ENCODE data around the gene FAM89A. TPM values are rescaled to one million over a fixed set of nuclear protein-coding genes. Genes with fewer than 3 reads are reported as not detected.
"Not testable (repeated sequence)": the region's sequence is repeated elsewhere in the genome, so short reads cannot be mapped to it uniquely, and the experiment has no call there.

The FAM89A gene
- total and polyA plus RNA-seq, 2 donors (not counting 1 experiment from before 2014, with no cell fraction given) = 3.2 to 6.1 TPM

DNA sequence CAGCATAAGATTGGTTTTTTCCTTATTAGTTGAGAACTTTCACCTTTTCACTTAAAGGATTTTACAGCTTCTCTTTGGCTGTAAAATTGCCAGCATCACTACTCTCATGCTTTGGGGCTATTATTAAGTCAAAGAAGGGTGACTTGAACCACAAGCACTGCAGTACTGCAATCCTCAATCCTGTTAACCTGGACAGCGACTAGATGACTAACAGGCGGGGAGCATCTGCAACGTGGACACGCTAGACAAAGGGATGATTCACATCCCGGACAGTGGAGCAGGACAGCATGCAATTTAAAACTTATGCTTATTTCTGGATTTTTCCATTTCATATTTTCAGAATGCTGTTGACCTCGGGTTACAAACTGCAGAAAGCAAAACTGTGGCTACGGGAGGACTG, 53.1 kb downstream of the FAM89A start:
- H3K27ac ChIP-seq (ENCODE audit: low read length in 2 of 2) = no peak overlapping the region
- no peaks in the 10 kb centered on the region for H3K27me3 ChIP-seq (replicated peaks in 1 of 4; ENCODE audit: control extremely low read depth in 1 of 4, control insufficient read depth in 3 of 4, insufficient read depth in 4 of 4, low read length in 3 of 4)
- DNase-seq (no peak), ATAC-seq (ENCODE audit: low read depth) (no peak)
- TF ChIP-seq EZH2 (IDR thresholded peaks at IDR 0.05; ENCODE audit: borderline replicate concordance, insufficient read depth, low read depth, low read length, poor library complexity, severe bottlenecking) = no peak
- TF ChIP-seq, protein P1, sequence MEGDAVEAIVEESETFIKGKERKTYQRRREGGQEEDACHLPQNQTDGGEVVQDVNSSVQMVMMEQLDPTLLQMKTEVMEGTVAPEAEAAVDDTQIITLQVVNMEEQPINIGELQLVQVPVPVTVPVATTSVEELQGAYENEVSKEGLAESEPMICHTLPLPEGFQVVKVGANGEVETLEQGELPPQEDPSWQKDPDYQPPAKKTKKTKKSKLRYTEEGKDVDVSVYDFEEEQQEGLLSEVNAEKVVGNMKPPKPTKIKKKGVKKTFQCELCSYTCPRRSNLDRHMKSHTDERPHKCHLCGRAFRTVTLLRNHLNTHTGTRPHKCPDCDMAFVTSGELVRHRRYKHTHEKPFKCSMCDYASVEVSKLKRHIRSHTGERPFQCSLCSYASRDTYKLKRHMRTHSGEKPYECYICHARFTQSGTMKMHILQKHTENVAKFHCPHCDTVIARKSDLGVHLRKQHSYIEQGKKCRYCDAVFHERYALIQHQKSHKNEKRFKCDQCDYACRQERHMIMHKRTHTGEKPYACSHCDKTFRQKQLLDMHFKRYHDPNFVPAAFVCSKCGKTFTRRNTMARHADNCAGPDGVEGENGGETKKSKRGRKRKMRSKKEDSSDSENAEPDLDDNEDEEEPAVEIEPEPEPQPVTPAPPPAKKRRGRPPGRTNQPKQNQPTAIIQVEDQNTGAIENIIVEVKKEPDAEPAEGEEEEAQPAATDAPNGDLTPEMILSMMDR (IDR thresholded peaks at IDR 0.05) = no peak
- no peak overlapping the region for H3K9ac ChIP-seq (ENCODE audit: low read length)
- H3K9me3 ChIP-seq (ENCODE audit: control extremely low read depth in 1 of 3, control insufficient read depth in 2 of 3, insufficient read depth in 1 of 3, low read length in 2 of 3) = no peaks in the 10 kb centered on the region
- H4K20me1 ChIP-seq (ENCODE audit: control insufficient read depth, insufficient read depth, low read length, poor library complexity, severe bottlenecking) = no peaks in the 10 kb centered on the region
- no peak overlapping the region for H3K4me2 ChIP-seq (replicated peaks; ENCODE audit: low read depth, low read length, poor library complexity, severe bottlenecking)
- H3K4me1 Mint-ChIP-seq = peaks cover 8% of the 10 kb centered on the region
- intact Hi-C loops (cut with micrococcal nuclease) = no loop called here
- no peak overlapping the region for H3K4me3 Mint-ChIP-seq
- H3K4me1 ChIP-seq (ENCODE audit: control insufficient read depth in 2 of 2, insufficient read depth in 2 of 2, low read length in 2 of 2) = peaks cover 0 to 3% of the 10 kb centered on the region in 2 donors
- no peak overlapping the region for H3K4me3 ChIP-seq (ENCODE audit: control extremely low read depth in 1 of 5, extremely low read depth in 1 of 5, insufficient read depth in 1 of 5, low read depth in 2 of 5, low read length in 4 of 5)
- ChIA-PET CTCF (no interaction called here), POLR2A (no interaction called here)
- peaks cover 49% of the 10 kb centered on the region for H3K79me2 ChIP-seq (ENCODE audit: control insufficient read depth, insufficient read depth, low read length)
- H2AFZ ChIP-seq (ENCODE audit: insufficient read depth, low read depth, low read length, poor library complexity, severe bottlenecking) = no peak overlapping the region
- 95% methylated on average over 7 of the region's 7 CpGs for WGBS (ENCODE audit: insufficient coverage)
- no peaks in the 10 kb centered on the region for H3K9me3 Mint-ChIP-seq (ENCODE audit: insufficient read depth)
- H3K27ac Mint-ChIP-seq = no peak overlapping the region
- H3K36me3 ChIP-seq (replicated peaks in 1 of 2; ENCODE audit: control extremely low read depth in 1 of 2, control insufficient read depth in 1 of 2, extremely low read depth in 1 of 2, insufficient read depth in 2 of 2, low read length in 1 of 2) = peaks cover 4 to 21% of the 10 kb centered on the region in 2 experiments
- no peaks in the 10 kb centered on the region for H3K27me3 Mint-ChIP-seq

DNA sequence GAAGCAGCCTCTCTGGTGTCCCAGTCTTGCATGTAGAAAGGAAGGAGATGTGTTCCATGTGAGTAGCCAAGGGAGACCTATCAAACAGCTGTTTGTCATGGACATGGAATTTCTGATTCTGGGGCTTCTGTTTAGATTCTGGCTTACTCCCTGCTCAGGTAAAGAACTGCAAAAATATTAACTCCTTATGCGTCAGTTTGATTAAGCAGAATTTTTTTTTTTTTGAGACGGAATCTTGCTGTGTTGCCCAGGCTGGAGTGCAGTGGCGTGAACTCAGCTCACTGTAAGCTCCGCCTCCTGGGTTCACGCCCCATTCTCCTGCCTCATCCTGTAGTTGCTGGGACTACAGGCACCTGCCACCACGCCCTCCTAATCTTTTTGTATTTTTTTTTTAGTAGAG, 54.3 kb downstream of the FAM89A start:
- Histone ChIP-seq H4K20me1 (ENCODE audit: control insufficient read depth, insufficient read depth, low read length, poor library complexity, severe bottlenecking) (no peaks in the 10 kb centered on the region), H3K4me1 (ENCODE audit: control insufficient read depth in 2 of 2, insufficient read depth in 2 of 2, low read length in 2 of 2) (peaks cover 3% of the 10 kb centered on the region in 2 donors), H3K79me2 (ENCODE audit: control insufficient read depth, insufficient read depth, low read length) (peaks cover 53% of the 10 kb centered on the region), H3K36me3 (replicated peaks in 1 of 2; ENCODE audit: control extremely low read depth in 1 of 2, control insufficient read depth in 1 of 2, extremely low read depth in 1 of 2, insufficient read depth in 2 of 2, low read length in 1 of 2) (peaks cover 4 to 14% of the 10 kb centered on the region in 2 experiments), H2AFZ (ENCODE audit: insufficient read depth, low read depth, low read length, poor library complexity, severe bottlenecking) (no peak overlapping the region), H3K27me3 (replicated peaks in 1 of 4; ENCODE audit: control extremely low read depth in 1 of 4, control insufficient read depth in 3 of 4, insufficient read depth in 4 of 4, low read length in 3 of 4) (no peaks in the 10 kb centered on the region), H3K4me2 (replicated peaks; ENCODE audit: low read depth, low read length, poor library complexity, severe bottlenecking) (no peak overlapping the region), H3K9me3 (ENCODE audit: control extremely low read depth in 1 of 3, control insufficient read depth in 2 of 3, insufficient read depth in 1 of 3, low read length in 2 of 3) (no peaks in the 10 kb centered on the region), H3K9ac (ENCODE audit: low read length) (no peak overlapping the region), H3K4me3 (ENCODE audit: control extremely low read depth in 1 of 5, extremely low read depth in 1 of 5, insufficient read depth in 1 of 5, low read depth in 2 of 5, low read length in 4 of 5) (no peak overlapping the region), H3K27ac (ENCODE audit: low read length in 2 of 2) (no peak overlapping the region)
- TF ChIP-seq, protein P1 (IDR thresholded peaks at IDR 0.05) = no peak
- no peak for TF ChIP-seq EZH2 (IDR thresholded peaks at IDR 0.05; ENCODE audit: borderline replicate concordance, insufficient read depth, low read depth, low read length, poor library complexity, severe bottlenecking)
- no peak for ATAC-seq (ENCODE audit: low read depth)
- ChIA-PET POLR2A (no interaction called here), CTCF (no interaction called here)
- Mint-ChIP-seq H3K27me3 (no peaks in the 10 kb centered on the region), H3K27ac (no peak overlapping the region), H3K4me1 (peaks cover 8% of the 10 kb centered on the region), H3K4me3 (no peak overlapping the region), H3K9me3 (ENCODE audit: insufficient read depth) (no peaks in the 10 kb centered on the region)
- no peak for DNase-seq
- 100% methylated on average over 1 of the region's 6 CpGs for WGBS (ENCODE audit: insufficient coverage)
- intact Hi-C loops (cut with micrococcal nuclease) = no loop called here

DNA sequence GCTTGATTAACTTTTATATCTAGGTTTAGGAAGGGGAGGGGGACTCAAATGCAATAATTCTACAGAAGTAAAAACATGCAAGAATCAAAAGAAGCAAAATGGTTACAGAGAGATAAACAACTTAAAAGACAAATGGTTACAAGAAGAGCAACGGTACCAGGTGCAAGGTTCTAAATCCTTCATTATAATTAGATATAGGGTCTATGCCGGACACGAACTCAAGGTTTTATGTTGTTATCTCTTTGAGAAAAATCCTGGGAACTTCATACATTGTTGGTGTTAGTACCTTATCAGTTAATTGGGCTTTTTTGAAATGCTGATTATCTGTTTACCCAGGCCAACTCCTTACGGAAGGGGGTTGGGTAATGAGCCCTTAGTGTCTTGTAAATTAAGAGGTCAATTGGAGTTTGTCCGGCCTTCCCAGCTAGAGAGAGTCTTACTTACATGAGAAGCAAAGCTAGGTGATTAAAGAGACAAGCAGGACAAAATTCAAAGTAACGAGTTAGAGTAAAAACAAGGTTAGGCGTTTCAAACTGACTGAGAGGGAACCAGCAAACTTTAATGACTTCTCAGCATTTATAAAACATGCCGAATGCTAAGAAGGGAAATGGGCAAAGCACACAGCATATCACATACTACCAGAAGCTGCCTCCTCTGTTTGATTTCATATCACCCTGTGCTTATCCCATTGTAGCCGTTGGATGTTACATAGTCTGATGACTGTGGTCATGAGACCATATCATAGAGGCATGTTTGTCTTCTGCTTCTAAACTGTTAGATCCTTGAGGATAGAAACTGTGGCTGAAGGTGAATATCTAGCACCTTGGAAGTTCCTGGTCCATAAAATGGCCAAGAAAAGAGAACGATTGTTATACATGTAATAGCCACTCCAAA, 55.2 kb downstream of the FAM89A start:
- H3K9ac ChIP-seq (ENCODE audit: low read length); H3K9me3 Mint-ChIP-seq (ENCODE audit: insufficient read depth); H2AFZ ChIP-seq (ENCODE audit: insufficient read depth, low read depth, low read length, poor library complexity, severe bottlenecking); H4K20me1 ChIP-seq (ENCODE audit: control insufficient read depth, insufficient read depth, low read length, poor library complexity, severe bottlenecking); POLR2A ChIA-PET; H3K4me3 Mint-ChIP-seq; H3K27ac ChIP-seq (ENCODE audit: low read length in 2 of 2); CTCF ChIA-PET; H3K27me3 Mint-ChIP-seq; ATAC-seq (ENCODE audit: low read depth); H3K27me3 ChIP-seq (replicated peaks in 1 of 4; ENCODE audit: control extremely low read depth in 1 of 4, control insufficient read depth in 3 of 4, insufficient read depth in 4 of 4, low read length in 3 of 4); H3K4me2 ChIP-seq (replicated peaks; ENCODE audit: low read depth, low read length, poor library complexity, severe bottlenecking); H3K4me3 ChIP-seq (ENCODE audit: control extremely low read depth in 1 of 5, extremely low read depth in 1 of 5, insufficient read depth in 1 of 5, low read depth in 2 of 5, low read length in 4 of 5); H3K27ac Mint-ChIP-seq; intact Hi-C loops (cut with micrococcal nuclease); DNase-seq; H3K9me3 ChIP-seq (ENCODE audit: control extremely low read depth in 1 of 3, control insufficient read depth in 2 of 3, insufficient read depth in 1 of 3, low read length in 2 of 3): not testable (repeated sequence)
- Histone ChIP-seq H3K4me1 (ENCODE audit: control insufficient read depth in 2 of 2, insufficient read depth in 2 of 2, low read length in 2 of 2) (peaks cover 8 to 11% of the 10 kb centered on the region in 2 donors), H3K79me2 (ENCODE audit: control insufficient read depth, insufficient read depth, low read length) (peaks cover 55% of the 10 kb centered on the region), H3K36me3 (replicated peaks in 1 of 2; ENCODE audit: control extremely low read depth in 1 of 2, control insufficient read depth in 1 of 2, extremely low read depth in 1 of 2, insufficient read depth in 2 of 2, low read length in 1 of 2) (peaks cover 2 to 10% of the 10 kb centered on the region in 2 experiments)
- 100% methylated on average over 2 of the region's 10 CpGs for WGBS (ENCODE audit: insufficient coverage)
- peaks cover 12% of the 10 kb centered on the region for H3K4me1 Mint-ChIP-seq

Data from B cell (primary cell).